ENCODE measurements around the gene PMFBP1.

DNA sequence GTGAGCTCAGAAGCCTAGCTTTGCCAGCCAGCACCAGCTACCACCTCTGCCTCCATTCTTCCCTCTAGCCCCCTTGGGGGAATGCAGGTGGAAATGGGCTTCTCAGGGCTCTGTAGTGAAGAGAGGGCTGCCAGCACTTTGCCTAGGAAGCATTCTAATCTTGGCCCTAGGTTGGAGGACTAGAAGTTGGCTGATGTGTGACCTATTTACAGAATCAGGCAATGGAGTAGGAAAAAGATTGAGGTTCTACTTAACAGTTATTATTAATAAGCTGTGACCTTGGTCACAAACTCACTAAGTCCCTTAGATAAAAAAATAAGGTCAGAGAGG is 58.4 kb downstream of the PMFBP1 start:
- TF ChIP-seq, protein P1, sequence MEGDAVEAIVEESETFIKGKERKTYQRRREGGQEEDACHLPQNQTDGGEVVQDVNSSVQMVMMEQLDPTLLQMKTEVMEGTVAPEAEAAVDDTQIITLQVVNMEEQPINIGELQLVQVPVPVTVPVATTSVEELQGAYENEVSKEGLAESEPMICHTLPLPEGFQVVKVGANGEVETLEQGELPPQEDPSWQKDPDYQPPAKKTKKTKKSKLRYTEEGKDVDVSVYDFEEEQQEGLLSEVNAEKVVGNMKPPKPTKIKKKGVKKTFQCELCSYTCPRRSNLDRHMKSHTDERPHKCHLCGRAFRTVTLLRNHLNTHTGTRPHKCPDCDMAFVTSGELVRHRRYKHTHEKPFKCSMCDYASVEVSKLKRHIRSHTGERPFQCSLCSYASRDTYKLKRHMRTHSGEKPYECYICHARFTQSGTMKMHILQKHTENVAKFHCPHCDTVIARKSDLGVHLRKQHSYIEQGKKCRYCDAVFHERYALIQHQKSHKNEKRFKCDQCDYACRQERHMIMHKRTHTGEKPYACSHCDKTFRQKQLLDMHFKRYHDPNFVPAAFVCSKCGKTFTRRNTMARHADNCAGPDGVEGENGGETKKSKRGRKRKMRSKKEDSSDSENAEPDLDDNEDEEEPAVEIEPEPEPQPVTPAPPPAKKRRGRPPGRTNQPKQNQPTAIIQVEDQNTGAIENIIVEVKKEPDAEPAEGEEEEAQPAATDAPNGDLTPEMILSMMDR (IDR thresholded peaks at IDR 0.05 in 2 of 3, conservative IDR thresholded peaks at IDR 0.05 in 1 of 3; ENCODE audit: control insufficient read depth in 2 of 3, extremely low read depth in 1 of 3, insufficient read depth in 1 of 3, low read depth in 3 of 3, low read length in 3 of 3): no peak
- TF ChIP-seq POLR2A (IDR thresholded peaks at IDR 0.05; ENCODE audit: low read depth, low read length): no peak
